HCT116 (cell line): ENCODE data around the gene ZNF304. TPM values are rescaled to one million over a fixed set of nuclear protein-coding genes. Genes with fewer than 3 reads are reported as not detected.

Experiments
- ATAC-seq: fragments of 200-7000 bp; cut with Tn5 transposase; 2 replicates; pipeline ENCODE4 v1.9.1; 2020; ENCODE audit warnings: mild to moderate bottlenecking, moderate library complexity
- BruUV-seq: library from RNA; stranded (reverse); fragments of 400-500 nt; replicated peaks from 2 replicates; lab custom pipeline; 2021; lab: Mats Ljungman, UMichigan
- CTCF ChIA-PET: fragments of 300-600 bp; sonication (Branson Sonifier 250); formaldehyde crosslinking; loops from one replicate; lab custom pipeline; 2021; ENCODE audit warnings: antibody characterized with exemption; lab: Charles Lee
- POLR2A ChIA-PET: fragments of 300-600, 350-600 bp; sonication (Branson Sonifier 250); formaldehyde crosslinking; loops from one replicate; lab custom pipeline; 2021; ENCODE audit warnings: antibody characterized with exemption; lab: Charles Lee
- RAD21 ChIA-PET, 2 experiments: fragments of 300-600 bp; sonication (Branson Sonifier 250); formaldehyde crosslinking; loops; one replicate each; lab custom pipeline; 2023; ENCODE audit warnings: low total read pairs in 2 of 2; ENCODE audit not compliant: uncharacterized antibody in 2 of 2, unreplicated experiment in 2 of 2, low non-redundant PET in 1 of 2; lab: Charles Lee
- DNase-seq: peaks from one replicate; pipeline ENCODE4 v3.0.0-alpha.2; 2010; ENCODE audit warnings: low read depth, low spot score
- H2AFZ ChIP-seq: fragments of 200-600 bp; shearing (Covaris generic), sonication (generic); 2 replicates; pipeline ENCODE4 v1.6.1; 2017; ENCODE audit warnings: low read depth, mixed run types, mixed read lengths, antibody characterized with exemption, low read length; ENCODE audit not compliant: poor library complexity, severe bottlenecking
- H3K27ac ChIP-seq: 2 replicates; pipeline ENCODE4 v1.5.1; 2012; ENCODE audit warnings: low read depth, low read length
- H3K27me3 ChIP-seq: fragments of 200-600 bp; sonication (generic); 2 replicates; pipeline ENCODE4 v1.6.1; 2016; ENCODE audit warnings: mixed run types, low read length, mixed read lengths; ENCODE audit not compliant: insufficient read depth
- H3K36me3 ChIP-seq, 2 experiments: fragments of 200-500 bp in 1 of 2; fragments of 200-600 bp in 1 of 2; sonication (Bioruptor generic) in 1 of 2; sonication (generic) in 1 of 2; 2 replicates each; pipeline versions ENCODE4 v1.5.1 to v1.6.1; 2014 to 2016; ENCODE audit warnings: low read length in 2 of 2, inconsistent platforms in 1 of 2, mixed read lengths in 1 of 2, mixed run types in 1 of 2; ENCODE audit not compliant: insufficient read depth in 2 of 2, control insufficient read depth in 1 of 2
- H3K4me1 ChIP-seq, 2 experiments: fragments of 200-600 bp in 1 of 2; sonication (generic) in 1 of 2; 2 replicates each; pipeline versions ENCODE4 v1.5.1 to v1.6.1; 2012 to 2017; ENCODE audit warnings: low read length in 2 of 2, inconsistent platforms in 1 of 2, mild to moderate bottlenecking in 1 of 2, mixed read lengths in 1 of 2, mixed run types in 1 of 2, moderate library complexity in 1 of 2; ENCODE audit not compliant: insufficient read depth in 2 of 2, control insufficient read depth in 1 of 2
- H3K4me2 ChIP-seq: fragments of 200-600 bp; sonication (generic); 2 replicates; pipeline ENCODE4 v1.6.1; 2017; ENCODE audit warnings: mixed run types, low read length, mixed read lengths
- H3K4me3 ChIP-seq, 2 experiments: fragments of 200-600 bp in 1 of 2; sonication (generic) in 1 of 2; replicated peaks in 1 of 2; 2 replicates each; pipeline ENCODE4 v1.5.1; 2011 to 2016; ENCODE audit warnings: low read length in 2 of 2, control low read depth in 1 of 2, low read depth in 1 of 2, mild to moderate bottlenecking in 1 of 2, mixed read lengths in 1 of 2, mixed run types in 1 of 2
- H3K79me2 ChIP-seq: fragments of 200-600 bp; sonication (generic); 2 replicates; pipeline ENCODE4 v1.6.1; 2017; ENCODE audit warnings: mild to moderate bottlenecking, mixed run types, low read length, moderate library complexity, mixed read lengths; ENCODE audit not compliant: insufficient read depth
- H3K9ac ChIP-seq: fragments of 200-600 bp; sonication (generic); 2 replicates; pipeline ENCODE4 v1.6.1; 2016; ENCODE audit warnings: low read length, mixed read lengths
- H3K9me2 ChIP-seq: fragments of 200-600 bp; sonication (generic), shearing (Covaris generic); 2 replicates; pipeline ENCODE4 v1.6.1; 2017; ENCODE audit warnings: mixed run types, mild to moderate bottlenecking, moderate library complexity; ENCODE audit not compliant: insufficient read depth
- H3K9me3 ChIP-seq, 2 experiments: fragments of 200-500 bp in 1 of 2; fragments of 200-600 bp in 1 of 2; sonication (Bioruptor generic) in 1 of 2; sonication (generic) in 1 of 2; 2 replicates each; pipeline ENCODE4 v1.6.1; 2014 to 2017; ENCODE audit warnings: low read length in 2 of 2, mixed read lengths in 2 of 2, inconsistent platforms in 1 of 2, low read depth in 1 of 2, mild to moderate bottlenecking in 1 of 2, mixed run types in 1 of 2, moderate library complexity in 1 of 2; ENCODE audit not compliant: control insufficient read depth in 1 of 2, insufficient read depth in 1 of 2
- H4K20me1 ChIP-seq: fragments of 200-600 bp; sonication (generic), shearing (Covaris generic); 2 replicates; pipeline ENCODE4 v1.6.1; 2017; ENCODE audit warnings: mixed run types, mild to moderate bottlenecking, moderate library complexity; ENCODE audit not compliant: insufficient read depth
- CEBPB ChIP-seq: IDR thresholded peaks from 2 replicates; pipeline ENCODE4 v1.6.1; 2012; ENCODE audit warnings: low read depth
- CTCF ChIP-seq, 3 experiments: fragments of 200-600 bp in 1 of 3; sonication (generic) in 1 of 3; IDR thresholded peaks in 2 of 3; conservative IDR thresholded peaks in 1 of 3; 2 replicates each; pipeline ENCODE4 v1.5.1; 2012 to 2017; ENCODE audit warnings: low read depth in 2 of 3, low read length in 2 of 3, antibody characterized with exemption in 1 of 3, borderline replicate concordance in 1 of 3, control low read depth in 1 of 3, mild to moderate bottlenecking in 1 of 3, mixed read lengths in 1 of 3, mixed run types in 1 of 3, moderate library complexity in 1 of 3; ENCODE audit not compliant: insufficient read depth in 1 of 3
- EGR1 ChIP-seq: IDR thresholded peaks from 2 replicates; pipeline ENCODE4 v1.6.1; 2012; ENCODE audit warnings: low read depth
- ELF1 ChIP-seq: IDR thresholded peaks from 2 replicates; pipeline ENCODE4 v1.6.1; 2012; ENCODE audit warnings: low read depth, borderline replicate concordance
- EZH2 ChIP-seq: fragments of 200-600 bp; sonication (generic); IDR thresholded peaks from 2 replicates; pipeline ENCODE4 v1.6.1; 2017; ENCODE audit warnings: antibody characterized with exemption, mixed run types
- EZH2phosphoT487 ChIP-seq: fragments of 200-600 bp; IDR thresholded peaks from 2 replicates; pipeline ENCODE4 v1.6.1; 2018; ENCODE audit warnings: antibody characterized with exemption, borderline replicate concordance
- FOSL1 ChIP-seq: IDR thresholded peaks from 2 replicates; pipeline ENCODE4 v1.6.1; 2012; ENCODE audit warnings: low read depth
- JUND ChIP-seq: IDR thresholded peaks from 2 replicates; pipeline ENCODE4 v1.6.1; 2012
- POLR2A ChIP-seq: IDR thresholded peaks from 2 replicates; pipeline ENCODE4 v1.7.0; 2011; ENCODE audit warnings: borderline replicate concordance; ENCODE audit not compliant: insufficient read depth, insufficient read length; ENCODE audit errors: extremely low read depth
- RAD21 ChIP-seq: IDR thresholded peaks from 2 replicates; pipeline ENCODE4 v1.6.1; 2012; ENCODE audit warnings: low read depth, mild to moderate bottlenecking
- SRF ChIP-seq: IDR thresholded peaks from 2 replicates; pipeline ENCODE4 v1.6.1; 2012; ENCODE audit warnings: low read depth
- TCF7L2 ChIP-seq: IDR thresholded peaks from 2 replicates; pipeline ENCODE4 v1.7.0; 2011; ENCODE audit warnings: borderline replicate concordance, inconsistent platforms; ENCODE audit not compliant: insufficient read depth, insufficient read length; ENCODE audit errors: extremely low read depth
- ZFX ChIP-seq: fragments of 450-650 bp; IDR thresholded peaks from 2 replicates; pipeline ENCODE4 v1.6.1; 2017
- ZNF274 ChIP-seq: fragments of 200-500 bp; sonication (Bioruptor generic); IDR thresholded peaks from 2 replicates; pipeline ENCODE4 v1.6.1; 2014; ENCODE audit warnings: mild to moderate bottlenecking, low read depth, low read length, inconsistent platforms
- intact Hi-C: fragments of 100-400 bp; cut with micrococcal nuclease; formaldehyde crosslinking; loops from 2 replicates; pipeline ENCODE4 v1.10.0; 2022
- total RNA-seq: library from RNA; stranded (reverse); gene quantifications from one replicate; pipeline ENCODE4 v1.2.1, GENCODE V29; 2021; ENCODE audit not compliant: unreplicated experiment

The ZNF304 gene
- total RNA-seq, 1 experiment from 2014 or later, result 6.3 TPM

GRCh38 chr19:57363688-57364181, 12.7 kb downstream of the ZNF304 start:
- H3K9me2 ChIP-seq, result no peaks in the 10 kb centered on the region
- 0 out of 2 replicates have a peak, but pooled peaks have one; percentile 5 for ATAC-seq
- peak overlapping the region; percentile 91 for H3K4me2 ChIP-seq
- H4K20me1 ChIP-seq, result no peaks in the 10 kb centered on the region
- intact Hi-C loops, result loop anchor here (1.0 kb wide), 1 partner anchor 26 kb away; the partner anchor contains the start of gene ZNF548
- peak overlapping the region; percentile 76 to 86 for H3K4me3 ChIP-seq
- no peak for TF ChIP-seq EZH2phosphoT487
- no peak for TF ChIP-seq POLR2A
- no peak for TF ChIP-seq EGR1
- no peak for TF ChIP-seq TCF7L2
- TF ChIP-seq RAD21, result no peak
- TF ChIP-seq EZH2, result no peak
- TF ChIP-seq FOSL1, result no peak
- TF ChIP-seq CTCF (IDR thresholded peaks at IDR 0.05 in 2 of 3, conservative IDR thresholded peaks at IDR 0.05 in 1 of 3; ENCODE audit: borderline replicate concordance in 1 of 3, insufficient read depth in 1 of 3, low read depth in 2 of 3, low read length in 2 of 3), result no peak
- no peak for TF ChIP-seq CEBPB
- no peak for TF ChIP-seq ELF1
- no peak for TF ChIP-seq ZNF274
- TF ChIP-seq JUND, result no peak
- TF ChIP-seq ZFX, result no peak
- no peak for TF ChIP-seq SRF
- no peaks in the 10 kb centered on the region; a peak in 1 of 4 replicates for H3K9me3 ChIP-seq
- H2AFZ ChIP-seq, result no peak overlapping the region
- peak overlapping the region; percentile 54 for H3K27ac ChIP-seq
- no peaks in the 10 kb centered on the region for H3K36me3 ChIP-seq
- peak overlapping the region; percentile 67 for H3K9ac ChIP-seq
- POLR2A ChIA-PET, result interaction anchor here (1.0 to 1.4 kb wide), 3 partner anchors 13 to 26 kb away, joined by 3 to 6 read pairs (median 4); partner anchors contain the start of genes ZNF304 and ZNF548
- no TSS peak for BruUV-seq
- CTCF ChIA-PET, result no interaction called here
- peaks cover 3 to 9% of the 10 kb centered on the region in 2 experiments; a peak in 3 of 4 replicates for H3K4me1 ChIP-seq
- peaks cover 7% of the 10 kb centered on the region; the same call in 1 of the 2 replicates for H3K79me2 ChIP-seq
- RAD21 ChIA-PET, result no interaction called here
- DNase-seq, result no peak
- H3K27me3 ChIP-seq, result no peaks in the 10 kb centered on the region
